Fibroblast of lung (primary cell): ENCODE results near the gene RFTN2.

Source experiments
- EZH2 ChIP-seq: IDR thresholded peaks from 2 replicates; pipeline ENCODE4 v1.5.1; 2012; ENCODE audit warnings: low read length, control low read depth, mild to moderate bottlenecking; ENCODE audit errors: missing control alignments
- TF ChIP-seq, protein P1 (sequence below), 2 donors: IDR thresholded peaks in 1 of 2; conservative IDR thresholded peaks in 1 of 2; 1 replicate in 1 of 2; 2 replicates in 1 of 2; pipeline ENCODE4 v1.5.1; 2011 to 2012; ENCODE audit warnings: low read length in 2 of 2, control low read depth in 1 of 2, inconsistent platforms in 1 of 2, low read depth in 1 of 2, mild to moderate bottlenecking in 1 of 2

DNA sequence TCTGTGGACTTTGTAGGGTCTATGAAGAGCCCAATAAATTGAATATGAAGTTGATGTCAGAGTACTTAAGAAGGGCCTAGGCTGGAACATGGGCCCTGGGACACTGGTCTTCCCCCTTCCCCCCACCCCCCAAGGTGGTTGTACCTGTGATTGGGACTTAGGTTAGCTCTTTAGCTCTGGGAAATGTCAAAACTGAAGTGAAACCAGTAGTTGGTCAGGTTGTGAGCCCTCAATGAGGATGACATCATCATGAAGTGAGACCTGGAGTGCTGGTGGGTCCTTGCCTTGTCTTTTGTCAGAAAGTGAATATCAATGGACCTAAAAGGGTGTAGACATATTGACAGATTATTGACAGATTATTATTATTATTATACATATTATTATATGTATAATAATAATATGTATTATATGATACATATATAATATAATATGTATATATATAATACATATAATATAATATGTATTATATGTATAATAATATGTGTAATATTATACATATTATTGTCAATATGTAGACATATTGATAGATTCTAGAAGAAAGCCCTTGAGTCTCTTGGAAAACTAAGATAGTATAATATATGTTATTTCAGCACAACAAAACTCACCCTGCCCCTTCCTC is 35.1 kb upstream of the RFTN2 start:
- TF ChIP-seq, protein P1, sequence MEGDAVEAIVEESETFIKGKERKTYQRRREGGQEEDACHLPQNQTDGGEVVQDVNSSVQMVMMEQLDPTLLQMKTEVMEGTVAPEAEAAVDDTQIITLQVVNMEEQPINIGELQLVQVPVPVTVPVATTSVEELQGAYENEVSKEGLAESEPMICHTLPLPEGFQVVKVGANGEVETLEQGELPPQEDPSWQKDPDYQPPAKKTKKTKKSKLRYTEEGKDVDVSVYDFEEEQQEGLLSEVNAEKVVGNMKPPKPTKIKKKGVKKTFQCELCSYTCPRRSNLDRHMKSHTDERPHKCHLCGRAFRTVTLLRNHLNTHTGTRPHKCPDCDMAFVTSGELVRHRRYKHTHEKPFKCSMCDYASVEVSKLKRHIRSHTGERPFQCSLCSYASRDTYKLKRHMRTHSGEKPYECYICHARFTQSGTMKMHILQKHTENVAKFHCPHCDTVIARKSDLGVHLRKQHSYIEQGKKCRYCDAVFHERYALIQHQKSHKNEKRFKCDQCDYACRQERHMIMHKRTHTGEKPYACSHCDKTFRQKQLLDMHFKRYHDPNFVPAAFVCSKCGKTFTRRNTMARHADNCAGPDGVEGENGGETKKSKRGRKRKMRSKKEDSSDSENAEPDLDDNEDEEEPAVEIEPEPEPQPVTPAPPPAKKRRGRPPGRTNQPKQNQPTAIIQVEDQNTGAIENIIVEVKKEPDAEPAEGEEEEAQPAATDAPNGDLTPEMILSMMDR (conservative IDR thresholded peaks at IDR 0.05 in 1 of 2, IDR thresholded peaks at IDR 0.05 in 1 of 2; ENCODE audit: low read depth in 1 of 2, low read length in 2 of 2): no peak
- no peak for TF ChIP-seq EZH2
